HepG2 (cell line): ENCODE data around the gene SENP7. TPM values are rescaled to one million over a fixed set of nuclear protein-coding genes. Genes with fewer than 3 reads are reported as not detected.
A peak's percentile ranks its signal among the peaks of the same experiment; 100 is the strongest.

ENCODE experiments used
- ATAC-seq: fragments of 200-7000 bp; cut with Tn5 transposase; 3 replicates; pipeline ENCODE4 v1.9.1; 2020; ENCODE audit warnings: mild to moderate bottlenecking, moderate library complexity
- BruUV-seq: library from RNA; stranded (reverse); fragments of 400-500 nt; replicated peaks from 2 replicates; lab custom pipeline; 2021; lab: Mats Ljungman, UMichigan
- CTCF ChIA-PET: fragments of 300-600 bp; formaldehyde crosslinking; extraction: SDS; loops from one replicate; lab custom pipeline; 2021; ENCODE audit warnings: low total read pairs, inconsistent platforms, low intra/inter-chr PET ratio; lab: Yijun Ruan, JAX
- POLR2A ChIA-PET: fragments of 350-600 bp; sonication (Branson Sonifier 250); formaldehyde crosslinking; loops from one replicate; lab custom pipeline; 2020; ENCODE audit warnings: antibody characterized with exemption, inconsistent platforms; lab: Yijun Ruan, JAX
- DNase-seq: peaks from one replicate; pipeline ENCODE4 v3.0.0-alpha.2; 2015; ENCODE audit warnings: low spot score
- FAIRE-seq: peaks from 3 replicates; lab custom pipeline; 2011; peaks lifted over from hg19 to GRCh38; lab: Jason Lieb, UNC
- H2AFZ ChIP-seq: one replicate; pipeline ENCODE4 v1.6.1; 2011; ENCODE audit warnings: low read length, inconsistent platforms
- H3K27ac ChIP-seq: fragments of 300-600 bp; 3 replicates; pipeline ENCODE4 v1.8.0; 2011; ENCODE audit warnings: mixed run types, mild to moderate bottlenecking, mixed read lengths, low read length, inconsistent platforms; ENCODE audit not compliant: insufficient read depth; ENCODE audit errors: extremely low read length
- H3K27me3 ChIP-seq, 2 experiments: fragments of 200-600 bp in 1 of 2; 2 replicates in 1 of 2; 3 replicates in 1 of 2; pipeline versions ENCODE4 v1.6.0 to v1.8.0; 2011; ENCODE audit warnings: low read length in 2 of 2, mild to moderate bottlenecking in 2 of 2, moderate library complexity in 2 of 2, inconsistent platforms in 1 of 2; ENCODE audit not compliant: insufficient read depth in 2 of 2, control insufficient read depth in 1 of 2
- H3K36me3 ChIP-seq, 2 experiments: fragments of 200-600 bp in 1 of 2; replicated peaks in 1 of 2; 2 replicates in 1 of 2; 3 replicates in 1 of 2; pipeline versions ENCODE4 v1.5.1 to v1.8.0; 2011; ENCODE audit warnings: low read length in 2 of 2, inconsistent platforms in 1 of 2; ENCODE audit not compliant: insufficient read depth in 2 of 2, control insufficient read depth in 1 of 2
- H3K4me1 ChIP-seq: 2 replicates; pipeline ENCODE4 v1.5.1; 2012; ENCODE audit warnings: low read length, inconsistent platforms; ENCODE audit not compliant: insufficient read depth
- H3K4me2 ChIP-seq: 2 replicates; pipeline ENCODE4 v1.6.0; 2011; ENCODE audit warnings: low read depth, low read length, inconsistent platforms
- H3K4me3 ChIP-seq, 3 experiments: fragments of 200-600 bp in 1 of 3; sonication (generic), shearing (Covaris generic) in 1 of 3; replicated peaks in 1 of 3; 2 replicates each; pipeline ENCODE4 v1.5.1; 2011 to 2016; ENCODE audit warnings: low read length in 3 of 3, inconsistent platforms in 2 of 3, low read depth in 2 of 3, mild to moderate bottlenecking in 2 of 3, control low read depth in 1 of 3, mixed read lengths in 1 of 3; ENCODE audit not compliant: insufficient read depth in 1 of 3
- H3K79me2 ChIP-seq: one replicate; pipeline ENCODE4 v1.6.1; 2011; ENCODE audit warnings: low read length, inconsistent platforms; ENCODE audit not compliant: insufficient read depth
- H3K9ac ChIP-seq: 2 replicates; pipeline ENCODE4 v1.6.0; 2011; ENCODE audit warnings: mild to moderate bottlenecking, low read depth, low read length, inconsistent platforms; ENCODE audit not compliant: insufficient read depth
- H3K9me3 ChIP-seq: 2 replicates; pipeline ENCODE4 v1.5.1; 2012; ENCODE audit warnings: mild to moderate bottlenecking, low read length
- H4K20me1 ChIP-seq: 2 replicates; pipeline ENCODE4 v1.6.0; 2011; ENCODE audit warnings: inconsistent platforms, mild to moderate bottlenecking, low read length, moderate library complexity; ENCODE audit not compliant: insufficient read depth
- BHLHE40 ChIP-seq: IDR thresholded peaks from 2 replicates; pipeline ENCODE4 v1.6.1; 2011; ENCODE audit warnings: low read length, improper control_type of control experiment
- DNMT3B ChIP-seq: conservative IDR thresholded peaks from 2 replicates; pipeline ENCODE4 v1.6.1; 2016; ENCODE audit warnings: missing biosample characterization, control low read depth
- EHMT2 ChIP-seq: fragments of 200-600 bp; sonication (generic); IDR thresholded peaks from 2 replicates; pipeline ENCODE4 v1.7.0; 2017; ENCODE audit warnings: antibody characterized with exemption, low read depth, low read length, borderline replicate concordance
- FIP1L1 ChIP-seq: fragments of 200-400 bp; formaldehyde crosslinking; IDR thresholded peaks from 2 replicates; pipeline ENCODE4 v1.6.1; 2018; ENCODE audit warnings: low read depth, mild to moderate bottlenecking, low read length, moderate library complexity, borderline replicate concordance; ENCODE audit not compliant: insufficient read depth
- IRF2 ChIP-seq: IDR thresholded peaks from 2 replicates; pipeline ENCODE4 v1.6.1; 2018; ENCODE audit warnings: missing genetic modification reagents, missing compliant biosample characterization
- ISX ChIP-seq: sonication (generic); formaldehyde crosslinking; conservative IDR thresholded peaks from 2 replicates; pipeline ENCODE4 v1.5.0; 2020; ENCODE audit warnings: missing genetic modification reagents
- JARID2 ChIP-seq: sonication (generic); formaldehyde crosslinking; IDR thresholded peaks from 2 replicates; pipeline ENCODE4 v1.8.1; 2023; ENCODE audit warnings: missing genetic modification reagents, inconsistent platforms; ENCODE audit not compliant: insufficient replicate concordance
- MED1 ChIP-seq: sonication (generic); formaldehyde crosslinking; IDR thresholded peaks from 2 replicates; pipeline ENCODE4 v1.4.0; 2020; ENCODE audit warnings: missing genetic modification reagents
- MLXIP ChIP-seq: sonication (generic); formaldehyde crosslinking; IDR thresholded peaks from 2 replicates; pipeline ENCODE4 v1.9.0; 2021; ENCODE audit warnings: missing genetic modification reagents, borderline replicate concordance
- NFKBIZ ChIP-seq: IDR thresholded peaks from 2 replicates; pipeline ENCODE4 v1.6.1; 2018; ENCODE audit warnings: missing genetic modification reagents, missing compliant biosample characterization
- RFX5 ChIP-seq: IDR thresholded peaks from 2 replicates; pipeline ENCODE4 v1.6.1; 2011; ENCODE audit warnings: low read depth, low read length, improper control_type of control experiment
- ZFP62 ChIP-seq: sonication (generic); formaldehyde crosslinking; IDR thresholded peaks from 2 replicates; pipeline ENCODE4 v1.4.0; 2020; ENCODE audit warnings: missing genetic modification reagents
- WGBS: methylation state at CpG from one replicate; pipeline ENCODE4 v1.1.6; 2017; ENCODE audit warnings: low lambda C conversion rate; 5-methylcytosine and 5-hydroxymethylcytosine counted together
- in situ Hi-C: cut with HindIII; loops from 2 replicates; pipeline ENCODE4 v1.10.0; 2017; ENCODE audit warnings: low pct_unique_long_range_greater_than_20kb; ENCODE audit not compliant: extremely low pct_ligation_motif_present
- intact Hi-C: fragments of 100-400 bp; cut with micrococcal nuclease; formaldehyde crosslinking; loops from one replicate; pipeline ENCODE4 v1.10.0; 2022; ENCODE audit not compliant: unreplicated experiment
- polyA plus RNA-seq, 8 experiments: library from polyadenylated mRNA; depleted of rRNA in 3 of 8; stranded (reverse) in 7 of 8; unstranded in 1 of 8; fragments of >200 nt; fragmentation: Illumina TruSeq in 4 of 8; extraction: Trizol in 4 of 8; gene quantifications; 2 replicates each; pipeline versions ENCODE4 v1.2.1 to v1.2.3, GENCODE V29; 2011 to 2016; ENCODE audit warnings: low read depth in 4 of 8, missing spikeins in 1 of 8, mixed read lengths in 1 of 8; ENCODE audit not compliant: insufficient read depth in 1 of 8
- total RNA-seq, 5 experiments: library from RNA; depleted of rRNA; stranded (reverse); fragments of >200 nt; fragmentation: Illumina TruSeq; extraction: Trizol; gene quantifications; 2 replicates each; pipeline ENCODE4 v1.2.3, GENCODE V29; 2016; ENCODE audit warnings: low read depth in 1 of 5
- TF ChIP-seq, protein P1 (sequence below): sonication (generic); formaldehyde crosslinking; IDR thresholded peaks from 2 replicates; pipeline ENCODE4 v1.8.1; 2023; ENCODE audit warnings: missing genetic modification reagents, inconsistent platforms, borderline replicate concordance
- TF ChIP-seq, protein P2 (sequence below): sonication (generic); formaldehyde crosslinking; IDR thresholded peaks from 2 replicates; pipeline ENCODE4 v1.4.0; 2020; ENCODE audit warnings: missing genetic modification reagents, borderline replicate concordance
- TF ChIP-seq, protein P3 (sequence below): sonication (generic); formaldehyde crosslinking; IDR thresholded peaks from 2 replicates; pipeline ENCODE4 v1.4.0; 2020; ENCODE audit warnings: low read depth, mild to moderate bottlenecking, missing genetic modification reagents

Gene SENP7
- total and polyA plus RNA-seq, 2 of the 13 experiments (the other 11 are each of a cell fraction or from before 2014, with no cell fraction given): 9.1 to 10.3 TPM

DNA sequence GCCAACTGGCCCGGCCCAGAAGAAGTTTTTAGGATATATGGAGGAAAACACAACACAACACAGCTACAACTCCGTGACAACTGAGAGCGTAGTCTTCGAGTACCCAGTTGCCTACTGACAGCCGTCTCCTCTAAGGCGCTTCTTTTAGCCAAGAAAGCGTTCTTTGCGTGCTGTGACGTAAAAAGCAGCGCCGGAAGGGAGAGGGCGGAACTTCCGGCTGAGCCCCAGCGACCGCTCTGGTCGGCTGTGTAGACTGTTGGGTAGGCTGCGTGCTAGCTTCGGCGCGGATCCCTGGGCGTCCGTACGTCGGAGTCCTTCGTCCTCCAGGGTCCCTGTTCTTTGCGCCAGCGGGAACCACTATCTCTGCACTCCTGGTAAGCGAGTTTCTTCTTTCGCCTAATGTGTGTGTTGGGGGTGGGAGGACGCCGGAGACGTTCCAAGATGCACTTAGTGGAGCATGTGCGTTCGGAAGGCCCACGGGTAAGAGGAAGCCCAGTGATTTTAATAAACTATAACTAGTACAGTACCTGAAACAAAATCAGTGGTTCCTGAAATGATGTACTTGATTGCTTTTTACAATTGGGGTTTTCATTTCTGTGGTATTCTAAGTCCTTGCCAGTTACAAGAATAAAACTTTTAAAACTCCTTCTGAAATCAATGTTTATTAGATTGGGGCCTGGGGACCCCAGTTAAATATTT lies 48.8 kb upstream of the SENP7 start, which contains the start of gene TRMT10C:
TRMT10C (plus strand) TSS at position 239 of the 699 bp plus-strand sequence. CDS start 2,914 bp downstream, outside the sequence.
- Histone ChIP-seq H3K79me2 (peaks cover 33% of the 10 kb centered on the region), H3K4me2 (peak within 1 kb of the TSS; percentile 74), H3K4me3 (peak within 1 kb of the TSS; percentile 76 to 91 (median 87)), H2AFZ (peak within 1 kb of the TSS; percentile 84), H3K9ac (peak within 1 kb of the TSS; percentile 93), H3K36me3 (peaks cover 6% of the 10 kb centered on the region in 2 experiments; a peak in 4 of 5 replicates), H3K4me1 (peaks cover 40% of the 10 kb centered on the region), H3K27me3 (no peaks in the 10 kb centered on the region; a peak in 2 of 5 replicates), H3K27ac (peak within 1 kb of the TSS; percentile 84), H4K20me1 (peaks cover 17% of the 10 kb centered on the region), H3K9me3 (no peaks in the 10 kb centered on the region)
- ChIA-PET POLR2A (interaction anchor here (0.6 to 3.0 kb wide), 10 partner anchors 12 to 125 kb away, joined by 3 to 38 read pairs (median 4); partner anchors contain the start of genes PCNP, RPL24 and SENP7), CTCF (no interaction called here)
- intact Hi-C loops: loop anchor here (2.0 to 5.0 kb wide), 2 partner anchors 49 to 64 kb away; partner anchors contain the start of gene SENP7
- in situ Hi-C loops: no loop called here
- FAIRE-seq: peak; percentile 56
- WGBS: 0% methylated on average over 19 of the region's 35 CpGs
- DNase-seq: peak; percentile 80
- ATAC-seq: peak; percentile 100
- BruUV-seq: TSS peak; percentile 70
- TF ChIP-seq EHMT2 (peak; percentile 66; the same call in 1 of the 2 replicates), ISX (CRISPR knock-in tag) (no peak), ZFP62 (CRISPR knock-in tag) (0 out of 2 replicates have a peak, but pooled peaks have one; percentile 69), RFX5 (no peak), DNMT3B (CRISPR knock-in tag) (no peak), FIP1L1 (no peak), MLXIP (peak; percentile 49; the same call in 1 of the 2 replicates), NFKBIZ (CRISPR knock-in tag) (no peak), MED1 (peak; percentile 80), BHLHE40 (no peak), IRF2 (CRISPR knock-in tag) (peak; percentile 94), JARID2 (CRISPR knock-in tag) (no peak)
- TF ChIP-seq, protein P1, sequence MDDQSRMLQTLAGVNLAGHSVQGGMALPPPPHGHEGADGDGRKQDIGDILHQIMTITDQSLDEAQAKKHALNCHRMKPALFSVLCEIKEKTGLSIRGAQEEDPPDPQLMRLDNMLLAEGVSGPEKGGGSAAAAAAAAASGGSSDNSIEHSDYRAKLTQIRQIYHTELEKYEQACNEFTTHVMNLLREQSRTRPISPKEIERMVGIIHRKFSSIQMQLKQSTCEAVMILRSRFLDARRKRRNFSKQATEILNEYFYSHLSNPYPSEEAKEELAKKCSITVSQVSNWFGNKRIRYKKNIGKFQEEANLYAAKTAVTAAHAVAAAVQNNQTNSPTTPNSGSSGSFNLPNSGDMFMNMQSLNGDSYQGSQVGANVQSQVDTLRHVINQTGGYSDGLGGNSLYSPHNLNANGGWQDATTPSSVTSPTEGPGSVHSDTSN (CRISPR knock-in tag): no peak
- TF ChIP-seq, protein P2, sequence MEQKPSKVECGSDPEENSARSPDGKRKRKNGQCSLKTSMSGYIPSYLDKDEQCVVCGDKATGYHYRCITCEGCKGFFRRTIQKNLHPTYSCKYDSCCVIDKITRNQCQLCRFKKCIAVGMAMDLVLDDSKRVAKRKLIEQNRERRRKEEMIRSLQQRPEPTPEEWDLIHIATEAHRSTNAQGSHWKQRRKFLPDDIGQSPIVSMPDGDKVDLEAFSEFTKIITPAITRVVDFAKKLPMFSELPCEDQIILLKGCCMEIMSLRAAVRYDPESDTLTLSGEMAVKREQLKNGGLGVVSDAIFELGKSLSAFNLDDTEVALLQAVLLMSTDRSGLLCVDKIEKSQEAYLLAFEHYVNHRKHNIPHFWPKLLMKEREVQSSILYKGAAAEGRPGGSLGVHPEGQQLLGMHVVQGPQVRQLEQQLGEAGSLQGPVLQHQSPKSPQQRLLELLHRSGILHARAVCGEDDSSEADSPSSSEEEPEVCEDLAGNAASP (CRISPR knock-in tag): peak; percentile 67; the same call in 1 of the 2 replicates
- TF ChIP-seq, protein P3, sequence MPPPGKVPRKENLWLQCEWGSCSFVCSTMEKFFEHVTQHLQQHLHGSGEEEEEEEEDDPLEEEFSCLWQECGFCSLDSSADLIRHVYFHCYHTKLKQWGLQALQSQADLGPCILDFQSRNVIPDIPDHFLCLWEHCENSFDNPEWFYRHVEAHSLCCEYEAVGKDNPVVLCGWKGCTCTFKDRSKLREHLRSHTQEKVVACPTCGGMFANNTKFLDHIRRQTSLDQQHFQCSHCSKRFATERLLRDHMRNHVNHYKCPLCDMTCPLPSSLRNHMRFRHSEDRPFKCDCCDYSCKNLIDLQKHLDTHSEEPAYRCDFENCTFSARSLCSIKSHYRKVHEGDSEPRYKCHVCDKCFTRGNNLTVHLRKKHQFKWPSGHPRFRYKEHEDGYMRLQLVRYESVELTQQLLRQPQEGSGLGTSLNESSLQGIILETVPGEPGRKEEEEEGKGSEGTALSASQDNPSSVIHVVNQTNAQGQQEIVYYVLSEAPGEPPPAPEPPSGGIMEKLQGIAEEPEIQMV: 0 out of 2 replicates have a peak, but pooled peaks have one; percentile 59
